Placental epithelial cell (primary cell): ENCODE measurements around the gene UTP20. TPM values are rescaled to one million over a fixed set of nuclear protein-coding genes. Genes with fewer than 3 reads are reported as not detected.

ENCODE experiments used
- small RNA-seq: library from RNA; depleted of rRNA; stranded (forward); fragments of <200 nt; gene quantifications from one replicate; pipeline ENCODE3, GENCODE V24; 2012
- total RNA-seq: library from RNA; depleted of rRNA; stranded (reverse); fragments of >200 nt; gene quantifications from 2 replicates; pipeline ENCODE4 v1.2.3, GENCODE V29; 2012

The UTP20 gene
- total RNA-seq = 10.6 and 25.4 TPM in 2 replicates

DNA sequence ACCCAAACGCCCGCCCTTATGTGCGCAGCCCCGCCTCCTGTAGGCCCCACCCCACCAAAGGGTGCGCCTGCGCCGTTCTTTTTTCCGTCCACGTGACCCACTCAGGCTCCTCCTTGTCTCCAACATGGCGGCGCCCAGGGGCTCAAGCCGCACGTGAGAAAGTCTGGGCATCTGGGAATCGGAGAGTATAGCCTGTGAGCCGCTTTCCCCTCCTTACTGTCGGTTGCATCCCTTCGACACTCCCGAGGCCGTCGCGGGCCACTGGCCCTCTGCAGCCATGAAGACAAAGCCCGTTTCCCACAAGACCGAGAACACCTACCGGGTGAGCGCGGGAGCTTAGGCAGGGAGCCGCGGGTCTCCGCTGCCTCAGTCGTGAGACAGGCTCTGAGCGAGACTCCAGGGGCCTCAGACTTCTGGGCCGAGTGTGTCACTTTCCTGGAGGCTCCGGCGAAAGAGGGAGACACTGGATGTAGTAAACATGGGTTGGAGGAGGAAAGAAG lies at the start of gene UTP20:
UTP20 (plus strand) TSS at position 100 of the 500 bp plus-strand sequence; CDS start at position 278, 178 bp downstream.

DNA sequence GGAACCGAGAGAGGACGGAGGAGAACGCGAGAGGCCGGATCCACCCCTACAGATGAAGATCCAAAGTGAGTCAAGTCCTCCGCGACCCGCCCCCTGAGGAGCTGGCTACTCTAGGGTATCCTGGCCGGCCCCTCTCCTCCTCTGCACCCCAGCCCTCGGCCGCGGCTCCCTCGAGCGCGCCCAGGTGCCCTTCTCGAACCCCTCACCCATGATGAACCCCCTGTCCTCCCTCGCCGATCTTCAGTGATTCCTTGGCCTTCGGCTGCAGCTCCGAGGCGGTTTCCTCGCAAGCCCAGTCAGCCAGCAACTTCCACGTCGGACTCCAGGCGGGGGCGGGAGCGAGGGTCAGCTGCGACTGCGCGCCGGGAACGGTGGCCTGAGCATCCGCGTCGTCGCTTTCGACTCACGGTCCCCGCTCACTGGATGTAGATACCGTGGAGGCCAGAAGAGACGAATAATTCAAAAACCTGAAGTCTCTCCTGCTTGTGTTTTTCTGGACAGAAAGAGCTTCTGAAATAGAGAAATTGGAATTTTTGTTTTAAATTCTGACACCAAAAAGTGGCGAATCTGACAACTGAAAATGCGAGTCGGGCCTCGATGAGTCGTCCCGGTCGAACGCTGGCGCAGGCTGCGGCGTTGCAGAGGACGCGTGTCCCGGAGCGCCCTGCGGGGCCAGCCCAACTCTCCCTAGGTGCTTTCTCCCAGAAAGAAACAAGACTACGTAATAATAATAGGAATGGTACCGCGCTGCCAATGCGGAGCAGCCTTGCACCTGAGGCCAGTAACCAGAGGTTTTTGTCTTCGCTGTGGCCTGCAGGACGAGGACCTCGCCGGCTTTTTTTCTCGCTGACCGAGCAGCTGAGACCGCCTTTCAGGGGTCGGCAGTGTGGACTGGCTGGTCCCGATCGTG lies 127.8 kb downstream of the UTP20 start, which contains the start of gene ARL1:
ARL1 (minus strand) TSS at position 337 of the 910 bp plus-strand sequence; CDS start at position 210, 127 bp downstream.

Small RNA genes lying within 50 kb of the gene (small RNA-seq; reads per million reads assigned to genes)
- gene RNU6-1068P (not detected), gene RPS27P23 (not detected)

Other genes starting within 250 kb of the UTP20 start
- gene SLC5A8, start 69.9 kb upstream of the UTP20 start, total RNA-seq = not detected in 2 replicates
- 71.1 and 82.4 TPM in 2 replicates for gene ARL1, start 127.7 kb downstream of the UTP20 start, total RNA-seq
- gene SPIC, start 195.2 kb downstream of the UTP20 start, total RNA-seq = not detected in 2 replicates